ENCODE measurements around the gene ZSWIM5. TPM values are rescaled to one million over a fixed set of nuclear protein-coding genes. Genes with fewer than 3 reads are reported as not detected.

The ZSWIM5 gene
- total and polyA plus RNA-seq, 4 donors: 0.67 to 2.9 (median 1.3) TPM

DNA sequence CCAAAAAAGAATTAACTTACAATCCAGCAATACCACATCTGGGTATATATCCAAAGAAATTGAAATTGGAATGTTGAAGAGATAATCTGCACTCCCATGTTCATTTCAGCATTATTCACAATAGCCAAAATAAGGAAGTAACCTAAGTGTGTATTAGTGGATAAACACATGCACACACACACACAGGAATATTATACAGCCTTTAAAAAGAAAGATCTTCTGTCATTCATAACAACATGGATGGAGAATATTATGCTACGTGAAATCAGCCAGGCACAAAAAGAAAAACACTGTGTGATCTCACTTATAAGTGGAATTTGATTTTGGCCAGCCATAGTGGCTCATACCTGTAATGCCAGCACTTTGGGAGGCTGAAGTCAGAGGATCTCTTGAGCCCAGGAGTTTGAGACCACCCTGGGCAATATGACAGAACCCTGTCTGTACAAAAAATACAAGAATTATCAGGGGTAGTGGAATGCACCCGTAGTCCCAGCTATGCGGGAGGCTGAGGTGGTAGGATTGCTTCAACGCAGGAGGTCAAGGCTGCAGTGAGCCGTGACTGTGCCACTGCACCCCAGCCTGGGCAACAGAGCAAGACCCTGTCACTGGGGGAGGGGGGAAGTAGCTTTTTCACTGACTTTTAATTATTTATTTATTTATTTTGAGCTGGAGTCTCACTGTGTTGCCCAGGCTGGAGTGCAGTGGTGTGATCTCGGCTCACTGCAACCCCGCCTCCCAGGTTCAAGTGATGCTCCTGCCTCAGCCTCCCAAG, 210.8 kb downstream of the ZSWIM5 start:
- no peak for DNase-seq (ENCODE audit: low spot score)
- no peaks in the 10 kb centered on the region for H3K4me1 ChIP-seq (ENCODE audit: control insufficient read depth in 4 of 4, insufficient read depth in 4 of 4, low read length in 3 of 4)
- no peaks in the 10 kb centered on the region for H3K27me3 ChIP-seq (ENCODE audit: control insufficient read depth in 4 of 4, insufficient read depth in 4 of 4, low read length in 3 of 4)
- H3K9ac ChIP-seq (ENCODE audit: low read depth in 1 of 2, low read length in 2 of 2): no peak overlapping the region
- 94% methylated on average over 7 of the region's 7 CpGs for WGBS
- no peaks in the 10 kb centered on the region for H3K36me3 ChIP-seq (ENCODE audit: control insufficient read depth in 4 of 4, insufficient read depth in 3 of 4, low read depth in 1 of 4, low read length in 3 of 4)
- no peaks in the 10 kb centered on the region for H3K9me3 ChIP-seq (ENCODE audit: control insufficient read depth in 4 of 4, low read length in 3 of 4)
- TF ChIP-seq FOXA2 (IDR thresholded peaks at IDR 0.05): no peak
- TF ChIP-seq HNF4A (conservative IDR thresholded peaks at IDR 0.05): no peak
- TF ChIP-seq ZBTB33 (IDR thresholded peaks at IDR 0.05): no peak
- TF ChIP-seq FOXA1 (IDR thresholded peaks at IDR 0.05): no peak
- TF ChIP-seq GABPA (IDR thresholded peaks at IDR 0.05 in 1 of 2, conservative IDR thresholded peaks at IDR 0.05 in 1 of 2): no peak
- TF ChIP-seq CTCF (IDR thresholded peaks at IDR 0.05; ENCODE audit: low read depth, low read length, missing input control): no peak
- no peak overlapping the region for H3K27ac ChIP-seq (ENCODE audit: low read depth in 1 of 2, low read length in 2 of 2)
- H3K4me3 ChIP-seq (ENCODE audit: low read depth in 1 of 3, low read length in 3 of 3): no peak overlapping the region

DNA sequence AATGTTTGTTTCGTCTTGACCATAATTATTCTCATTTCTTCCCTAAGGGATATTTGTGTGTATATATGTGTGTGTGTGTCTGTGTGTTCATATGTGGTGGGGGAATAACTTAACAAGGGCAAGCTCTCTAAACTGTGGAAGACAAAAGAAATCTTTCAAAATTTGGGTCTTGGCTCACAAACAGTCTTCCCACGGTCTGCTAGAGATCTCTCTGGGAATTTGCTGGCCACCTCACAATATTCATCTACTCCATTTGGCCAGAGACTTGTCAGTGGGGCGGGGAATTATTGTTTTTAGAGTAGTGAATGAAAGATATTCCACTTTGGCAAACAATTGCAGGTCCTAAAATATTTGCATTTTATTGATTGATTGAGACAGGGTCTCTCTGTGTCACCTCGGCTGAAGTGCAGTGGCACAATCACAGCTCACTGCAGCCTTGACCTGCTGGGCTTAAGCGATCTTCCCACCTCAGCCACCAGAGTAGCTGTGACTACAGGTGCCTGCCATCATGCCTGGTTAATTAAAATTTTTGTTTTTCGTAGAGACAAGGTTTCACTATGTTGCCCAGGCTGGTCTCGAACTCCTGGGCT, 212.0 kb downstream of the ZSWIM5 start:
- no peak overlapping the region for H3K4me3 ChIP-seq (ENCODE audit: low read depth in 1 of 3, low read length in 3 of 3)
- no peaks in the 10 kb centered on the region for H3K9me3 ChIP-seq (ENCODE audit: control insufficient read depth in 4 of 4, low read length in 3 of 4)
- no peaks in the 10 kb centered on the region for H3K36me3 ChIP-seq (ENCODE audit: control insufficient read depth in 4 of 4, insufficient read depth in 3 of 4, low read depth in 1 of 4, low read length in 3 of 4)
- no peaks in the 10 kb centered on the region for H3K27me3 ChIP-seq (ENCODE audit: control insufficient read depth in 4 of 4, insufficient read depth in 4 of 4, low read length in 3 of 4)
- no peak for TF ChIP-seq SP1 (IDR thresholded peaks at IDR 0.05)
- TF ChIP-seq CTCF (IDR thresholded peaks at IDR 0.05; ENCODE audit: low read depth, low read length, missing input control): no peak
- no peak for TF ChIP-seq EGR1 (IDR thresholded peaks at IDR 0.05; ENCODE audit: low read depth in 2 of 2)
- TF ChIP-seq JUND (IDR thresholded peaks at IDR 0.05): no peak
- TF ChIP-seq RXRA (IDR thresholded peaks at IDR 0.05): no peak
- TF ChIP-seq NR2F2 (IDR thresholded peaks at IDR 0.05): no peak
- TF ChIP-seq REST (IDR thresholded peaks at IDR 0.05): no peak
- no peak for TF ChIP-seq HNF4A (conservative IDR thresholded peaks at IDR 0.05)
- no peak for TF ChIP-seq TAF1 (conservative IDR thresholded peaks at IDR 0.05)
- no peaks in the 10 kb centered on the region for H3K4me1 ChIP-seq (ENCODE audit: control insufficient read depth in 4 of 4, insufficient read depth in 4 of 4, low read length in 3 of 4)
- no peak overlapping the region for H3K27ac ChIP-seq (ENCODE audit: low read depth in 1 of 2, low read length in 2 of 2)
- 80% methylated on average over 7 of the region's 7 CpGs for WGBS
- no peak overlapping the region for H3K9ac ChIP-seq (ENCODE audit: low read depth in 1 of 2, low read length in 2 of 2)
- no peak for DNase-seq (ENCODE audit: low spot score)

All from liver (tissue), 9 donors.